Measurements from ENCODE around the gene CNTNAP5. TPM values are rescaled to one million over a fixed set of nuclear protein-coding genes. Genes with fewer than 3 reads are reported as not detected.
A peak's percentile ranks its signal among the peaks of the same experiment; 100 is the strongest.

Gene CNTNAP5
- total and polyA plus RNA-seq, 2 of the 8 experiments (the other 6 are each of a cell fraction or from before 2014, with no cell fraction given): 0.11 to 0.76 TPM

DNA sequence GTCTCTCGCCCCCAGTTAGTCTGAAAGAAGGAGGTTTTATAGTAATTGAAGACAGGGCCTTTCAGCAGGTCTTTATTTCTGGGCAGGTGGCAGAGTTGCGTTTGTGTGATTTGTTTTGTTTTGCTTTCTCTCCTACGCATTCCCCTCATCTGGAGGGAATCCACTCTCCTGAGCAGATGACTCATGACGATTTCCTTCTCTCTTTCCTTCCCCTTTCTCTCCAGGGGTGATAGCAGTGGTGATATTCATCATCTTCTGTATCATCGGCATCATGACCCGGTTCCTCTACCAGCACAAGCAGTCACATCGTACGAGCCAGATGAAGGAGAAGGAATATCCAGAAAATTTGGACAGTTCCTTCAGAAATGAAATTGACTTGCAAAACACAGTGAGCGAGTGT lies 888.8 kb downstream of the CNTNAP5 start:
- H2BK15ac ChIP-seq (ENCODE audit: low read length): no peak overlapping the region
- no peak overlapping the region for H3K4me3 ChIP-seq (ENCODE audit: extremely low read depth in 1 of 4, insufficient read depth in 2 of 4, low read depth in 3 of 4, low read length in 4 of 4)
- no peak overlapping the region for H2BK12ac ChIP-seq (ENCODE audit: low read depth, low read length)
- H3K9me3 ChIP-seq (ENCODE audit: insufficient read depth in 2 of 2, low read depth in 1 of 2, low read length in 1 of 2): no peaks in the 10 kb centered on the region
- H3K4ac ChIP-seq (replicated peaks; ENCODE audit: insufficient read length, low read depth, low read length): no peak overlapping the region
- H2BK5ac ChIP-seq (ENCODE audit: low read depth, low read length): no peak overlapping the region
- no peak overlapping the region for H2AK5ac ChIP-seq (ENCODE audit: low read depth, low read length)
- H3K56ac ChIP-seq (replicated peaks; ENCODE audit: insufficient read length, low read depth, low read length): no peak overlapping the region
- H3K27ac ChIP-seq (ENCODE audit: low read depth, low read length): no peak overlapping the region
- H3K4me2 ChIP-seq (ENCODE audit: insufficient read depth in 1 of 2, low read depth in 2 of 2, low read length in 2 of 2): no peak overlapping the region
- H4K91ac ChIP-seq (replicated peaks; ENCODE audit: insufficient read length, low read length): no peak overlapping the region
- H4K5ac ChIP-seq (ENCODE audit: insufficient read length, low read depth, low read length): no peak overlapping the region
- H4K20me1 ChIP-seq (replicated peaks in 1 of 2; ENCODE audit: control insufficient read depth in 1 of 2, insufficient read depth in 2 of 2, low read length in 2 of 2): no peaks in the 10 kb centered on the region
- no peaks in the 10 kb centered on the region for H3K27me3 ChIP-seq (replicated peaks in 1 of 4; ENCODE audit: control insufficient read depth in 3 of 4, extremely low read depth in 1 of 4, insufficient read depth in 3 of 4, low read length in 3 of 4)
- no peak overlapping the region for H3K23ac ChIP-seq (ENCODE audit: insufficient read length)
- FAIRE-seq (no peak), DNase-seq (ENCODE audit: low read depth in 1 of 2, low spot score in 2 of 2) (no peak)
- no peak overlapping the region for H3K9ac ChIP-seq (replicated peaks in 1 of 4; ENCODE audit: extremely low read depth in 1 of 4, low read depth in 3 of 4, low read length in 3 of 4)
- no peak overlapping the region for H4K8ac ChIP-seq (ENCODE audit: extremely low read depth, insufficient read depth, low read length)
- ChIA-PET POLR2A (ENCODE audit: partially characterized antibody) (no interaction called here), CTCF (ENCODE audit: partially characterized antibody) (no interaction called here)
- H2BK120ac ChIP-seq (replicated peaks; ENCODE audit: low read depth, low read length): no peak overlapping the region
- no peak overlapping the region for H3K14ac ChIP-seq (ENCODE audit: insufficient read length)
- no peak overlapping the region for H3K18ac ChIP-seq (ENCODE audit: extremely low read depth, low read length)
- no peaks in the 10 kb centered on the region for H3K23me2 ChIP-seq (ENCODE audit: low read depth, low read length)
- H3K36me3 ChIP-seq (ENCODE audit: control insufficient read depth in 2 of 4, insufficient read depth in 4 of 4, low read length in 3 of 4): no peaks in the 10 kb centered on the region
- 0 out of 2 replicates have a peak overlapping the region, but pooled peaks have one; percentile 27 for H2AFZ ChIP-seq (ENCODE audit: low read length)
- no peaks in the 10 kb centered on the region for H3K79me2 ChIP-seq (ENCODE audit: control insufficient read depth in 1 of 2, insufficient read depth in 2 of 2, low read length in 2 of 2)
- H2BK20ac ChIP-seq (ENCODE audit: low read length): no peak overlapping the region
- H3K4me1 ChIP-seq (replicated peaks in 1 of 4; ENCODE audit: control insufficient read depth in 3 of 4, insufficient read depth in 4 of 4, low read length in 3 of 4): no peaks in the 10 kb centered on the region
- 88% methylated on average over 9 of the region's 9 CpGs; no CpG with 5 or more reads in 1 of the 2 experiments for WGBS, 2 experiments (ENCODE audit: extremely low coverage in 1 of 2, insufficient coverage in 1 of 2, insufficient read length in 1 of 2, insufficient replicate concordance in 2 of 2, low coverage in 1 of 2, low lambda C conversion rate in 2 of 2, missing lambda C conversion rate in 1 of 2)
- TF ChIP-seq, protein P1, sequence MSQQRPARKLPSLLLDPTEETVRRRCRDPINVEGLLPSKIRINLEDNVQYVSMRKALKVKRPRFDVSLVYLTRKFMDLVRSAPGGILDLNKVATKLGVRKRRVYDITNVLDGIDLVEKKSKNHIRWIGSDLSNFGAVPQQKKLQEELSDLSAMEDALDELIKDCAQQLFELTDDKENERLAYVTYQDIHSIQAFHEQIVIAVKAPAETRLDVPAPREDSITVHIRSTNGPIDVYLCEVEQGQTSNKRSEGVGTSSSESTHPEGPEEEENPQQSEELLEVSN (IDR thresholded peaks at IDR 0.05): no peak
- TF ChIP-seq POLR2A (IDR thresholded peaks at IDR 0.05; ENCODE audit: control extremely low read depth in 1 of 2, low read depth in 2 of 2, low read length in 2 of 2) (no peak), PHF8 (conservative IDR thresholded peaks at IDR 0.05; ENCODE audit: low read depth, low read length) (no peak), YY1 (IDR thresholded peaks at IDR 0.05; ENCODE audit: low read depth, low read length) (no peak), JUN (IDR thresholded peaks at IDR 0.05; ENCODE audit: low read depth, low read length) (no peak), POU5F1 (IDR thresholded peaks at IDR 0.05; ENCODE audit: low read depth, low read length) (no peak), TAF1 (IDR thresholded peaks at IDR 0.05; ENCODE audit: low read depth, low read length) (no peak), BACH1 (IDR thresholded peaks at IDR 0.05; ENCODE audit: low read length) (no peak), TAF7 (optimal IDR thresholded peaks at IDR 0.05; ENCODE audit: borderline replicate concordance, low read depth, low read length) (no peak), RXRA (IDR thresholded peaks at IDR 0.05; ENCODE audit: insufficient read depth, low read depth, low read length) (no peak)
- TF ChIP-seq, protein P2, sequence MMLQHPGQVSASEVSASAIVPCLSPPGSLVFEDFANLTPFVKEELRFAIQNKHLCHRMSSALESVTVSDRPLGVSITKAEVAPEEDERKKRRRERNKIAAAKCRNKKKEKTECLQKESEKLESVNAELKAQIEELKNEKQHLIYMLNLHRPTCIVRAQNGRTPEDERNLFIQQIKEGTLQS (IDR thresholded peaks at IDR 0.05; ENCODE audit: insufficient read depth, low read depth, low read length): no peak
- no peaks in the 10 kb centered on the region for H3K79me1 ChIP-seq (ENCODE audit: low read depth, low read length)

Data from H1 (cell line).